Measurements from ENCODE around the gene TRIM33.
"Not testable (repeated sequence)": the region's sequence is repeated elsewhere in the genome, so short reads cannot be mapped to it uniquely, and the experiment has no call there.

Gene TRIM33

GRCh38 chr1:114488739-114489138 is 22.3 kb downstream of the TRIM33 start:
- H3K9me3 ChIP-seq (ENCODE audit: control insufficient read depth in 1 of 2, low read length in 2 of 2), result no peaks in the 10 kb centered on the region
- no peak overlapping the region for H3K4me3 ChIP-seq (ENCODE audit: low read depth in 1 of 2, low read length in 2 of 2)
- no peaks in the 10 kb centered on the region for H3K27me3 ChIP-seq (ENCODE audit: low read depth, low read length)
- H3K36me3 ChIP-seq (ENCODE audit: control insufficient read depth in 1 of 2, insufficient read depth in 2 of 2, low read length in 2 of 2), result no peaks in the 10 kb centered on the region
- no peak overlapping the region for H3K27ac ChIP-seq (ENCODE audit: low read length)
- peaks cover 0 to 3% of the 10 kb centered on the region in 2 donors for H3K4me1 ChIP-seq (ENCODE audit: control insufficient read depth in 1 of 2, insufficient read depth in 2 of 2, low read length in 2 of 2)

GRCh38 chr1:114485286-114485685 is 25.7 kb downstream of the TRIM33 start:
- H3K4me3 ChIP-seq (ENCODE audit: low read depth in 1 of 2, low read length in 2 of 2), result no peak overlapping the region
- no peak overlapping the region for H3K27ac ChIP-seq (ENCODE audit: low read length)
- H3K36me3 ChIP-seq (ENCODE audit: control insufficient read depth in 1 of 2, insufficient read depth in 2 of 2, low read length in 2 of 2), result no peaks in the 10 kb centered on the region
- H3K27me3 ChIP-seq (ENCODE audit: low read depth, low read length), result no peaks in the 10 kb centered on the region
- H3K4me1 ChIP-seq (ENCODE audit: control insufficient read depth in 1 of 2, insufficient read depth in 2 of 2, low read length in 2 of 2), result peaks cover 0 to 3% of the 10 kb centered on the region in 2 donors
- H3K9me3 ChIP-seq (ENCODE audit: control insufficient read depth in 1 of 2, low read length in 2 of 2), result no peaks in the 10 kb centered on the region

- Histone ChIP-seq H3K27ac (ENCODE audit: low read length) (no peak overlapping the region), H3K4me1 (ENCODE audit: control insufficient read depth in 1 of 2, insufficient read depth in 2 of 2, low read length in 2 of 2) (no peaks in the 10 kb centered on the region), H3K27me3 (ENCODE audit: low read depth, low read length) (no peaks in the 10 kb centered on the region), H3K36me3 (ENCODE audit: control insufficient read depth in 1 of 2, insufficient read depth in 2 of 2, low read length in 2 of 2) (no peaks in the 10 kb centered on the region), H3K9me3 (ENCODE audit: control insufficient read depth in 1 of 2, low read length in 2 of 2) (no peaks in the 10 kb centered on the region), H3K4me3 (ENCODE audit: low read depth in 1 of 2, low read length in 2 of 2) (no peak overlapping the region)
Observed at GRCh38 chr1:114482585-114482984, 28.4 kb downstream of the TRIM33 start.

- not testable (repeated sequence) for H3K27ac ChIP-seq (ENCODE audit: low read length); H3K27me3 ChIP-seq (ENCODE audit: low read depth, low read length); H3K4me1 ChIP-seq (ENCODE audit: control insufficient read depth in 1 of 2, insufficient read depth in 2 of 2, low read length in 2 of 2); H3K4me3 ChIP-seq (ENCODE audit: low read depth in 1 of 2, low read length in 2 of 2); H3K9me3 ChIP-seq (ENCODE audit: control insufficient read depth in 1 of 2, low read length in 2 of 2); H3K36me3 ChIP-seq (ENCODE audit: control insufficient read depth in 1 of 2, insufficient read depth in 2 of 2, low read length in 2 of 2)
Observed at GRCh38 chr1:114479636-114480035, 31.4 kb downstream of the TRIM33 start.

- no peak overlapping the region for H3K4me3 ChIP-seq (ENCODE audit: low read depth in 1 of 2, low read length in 2 of 2)
- no peaks in the 10 kb centered on the region for H3K9me3 ChIP-seq (ENCODE audit: control insufficient read depth in 1 of 2, low read length in 2 of 2)
- H3K27ac ChIP-seq (ENCODE audit: low read length), result no peak overlapping the region
- H3K27me3 ChIP-seq (ENCODE audit: low read depth, low read length), result no peaks in the 10 kb centered on the region
- no peaks in the 10 kb centered on the region for H3K36me3 ChIP-seq (ENCODE audit: control insufficient read depth in 1 of 2, insufficient read depth in 2 of 2, low read length in 2 of 2)
- peaks cover 0 to 3% of the 10 kb centered on the region in 2 donors for H3K4me1 ChIP-seq (ENCODE audit: control insufficient read depth in 1 of 2, insufficient read depth in 2 of 2, low read length in 2 of 2)
Observed at GRCh38 chr1:114479134-114479533, 31.9 kb downstream of the TRIM33 start.

- no peaks in the 10 kb centered on the region for H3K36me3 ChIP-seq (ENCODE audit: control insufficient read depth in 1 of 2, insufficient read depth in 2 of 2, low read length in 2 of 2)
Observed at GRCh38 chr1:114473796-114474195, 37.2 kb downstream of the TRIM33 start.

GRCh38 chr1:114472408-114472807 is 38.6 kb downstream of the TRIM33 start:
- Histone ChIP-seq H3K4me3 (ENCODE audit: low read depth in 1 of 2, low read length in 2 of 2) (no peak overlapping the region), H3K27ac (ENCODE audit: low read length) (no peak overlapping the region), H3K36me3 (ENCODE audit: control insufficient read depth in 1 of 2, insufficient read depth in 2 of 2, low read length in 2 of 2) (no peaks in the 10 kb centered on the region), H3K27me3 (ENCODE audit: low read depth, low read length) (no peaks in the 10 kb centered on the region), H3K4me1 (ENCODE audit: control insufficient read depth in 1 of 2, insufficient read depth in 2 of 2, low read length in 2 of 2) (peaks cover 0 to 12% of the 10 kb centered on the region in 2 donors), H3K9me3 (ENCODE audit: control insufficient read depth in 1 of 2, low read length in 2 of 2) (no peaks in the 10 kb centered on the region)

More at GRCh38 chr1:114473796-114474195, 37.2 kb downstream of the TRIM33 start:
- H3K4me3 ChIP-seq (ENCODE audit: low read depth in 1 of 2, low read length in 2 of 2), result no peak overlapping the region
- no peak overlapping the region for H3K27ac ChIP-seq (ENCODE audit: low read length)
- H3K9me3 ChIP-seq (ENCODE audit: control insufficient read depth in 1 of 2, low read length in 2 of 2), result no peaks in the 10 kb centered on the region
- peaks cover 0 to 3% of the 10 kb centered on the region in 2 donors for H3K4me1 ChIP-seq (ENCODE audit: control insufficient read depth in 1 of 2, insufficient read depth in 2 of 2, low read length in 2 of 2)
- H3K27me3 ChIP-seq (ENCODE audit: low read depth, low read length), result no peaks in the 10 kb centered on the region

GRCh38 chr1:114470681-114471080 is 40.3 kb downstream of the TRIM33 start:
- no peaks in the 10 kb centered on the region for H3K36me3 ChIP-seq (ENCODE audit: control insufficient read depth in 1 of 2, insufficient read depth in 2 of 2, low read length in 2 of 2)
- H3K9me3 ChIP-seq (ENCODE audit: control insufficient read depth in 1 of 2, low read length in 2 of 2), result no peaks in the 10 kb centered on the region
- H3K27me3 ChIP-seq (ENCODE audit: low read depth, low read length), result no peaks in the 10 kb centered on the region
- H3K4me1 ChIP-seq (ENCODE audit: control insufficient read depth in 1 of 2, insufficient read depth in 2 of 2, low read length in 2 of 2), result peaks cover 0 to 10% of the 10 kb centered on the region in 2 donors
- H3K4me3 ChIP-seq (ENCODE audit: low read depth in 1 of 2, low read length in 2 of 2), result no peak overlapping the region
- no peak overlapping the region for H3K27ac ChIP-seq (ENCODE audit: low read length)

GRCh38 chr1:114468710-114469468 is 42.1 kb downstream of the TRIM33 start:
- Histone ChIP-seq H3K4me1 (ENCODE audit: control insufficient read depth in 1 of 2, insufficient read depth in 2 of 2, low read length in 2 of 2) (peaks cover 0 to 10% of the 10 kb centered on the region in 2 donors), H3K36me3 (ENCODE audit: control insufficient read depth in 1 of 2, insufficient read depth in 2 of 2, low read length in 2 of 2) (no peaks in the 10 kb centered on the region), H3K4me3 (ENCODE audit: low read depth in 1 of 2, low read length in 2 of 2) (no peak overlapping the region), H3K9me3 (ENCODE audit: control insufficient read depth in 1 of 2, low read length in 2 of 2) (no peaks in the 10 kb centered on the region), H3K27me3 (ENCODE audit: low read depth, low read length) (no peaks in the 10 kb centered on the region), H3K27ac (ENCODE audit: low read length) (no peak overlapping the region)

- H3K9me3 ChIP-seq (ENCODE audit: control insufficient read depth in 1 of 2, low read length in 2 of 2), result no peaks in the 10 kb centered on the region
- no peak overlapping the region for H3K4me3 ChIP-seq (ENCODE audit: low read depth in 1 of 2, low read length in 2 of 2)
- H3K36me3 ChIP-seq (ENCODE audit: control insufficient read depth in 1 of 2, insufficient read depth in 2 of 2, low read length in 2 of 2), result no peaks in the 10 kb centered on the region
- H3K27me3 ChIP-seq (ENCODE audit: low read depth, low read length), result no peaks in the 10 kb centered on the region
- H3K27ac ChIP-seq (ENCODE audit: low read length), result no peak overlapping the region
- H3K4me1 ChIP-seq (ENCODE audit: control insufficient read depth in 1 of 2, insufficient read depth in 2 of 2, low read length in 2 of 2), result peaks cover 0 to 10% of the 10 kb centered on the region in 2 donors
Observed at GRCh38 chr1:114468047-114468446, 43.0 kb downstream of the TRIM33 start.

- H3K36me3 ChIP-seq (ENCODE audit: control insufficient read depth in 1 of 2, insufficient read depth in 2 of 2, low read length in 2 of 2), result no peaks in the 10 kb centered on the region
- peaks cover 0 to 12% of the 10 kb centered on the region in 2 donors for H3K4me1 ChIP-seq (ENCODE audit: control insufficient read depth in 1 of 2, insufficient read depth in 2 of 2, low read length in 2 of 2)
- no peak overlapping the region for H3K27ac ChIP-seq (ENCODE audit: low read length)
Observed at GRCh38 chr1:114467491-114467890, 43.5 kb downstream of the TRIM33 start.

More at GRCh38 chr1:114467491-114467890, 43.5 kb downstream of the TRIM33 start:
- H3K27me3 ChIP-seq (ENCODE audit: low read depth, low read length), result no peaks in the 10 kb centered on the region
- no peak overlapping the region for H3K4me3 ChIP-seq (ENCODE audit: low read depth in 1 of 2, low read length in 2 of 2)
- no peaks in the 10 kb centered on the region for H3K9me3 ChIP-seq (ENCODE audit: control insufficient read depth in 1 of 2, low read length in 2 of 2)
